Ishikawa (cell line): Measurements from ENCODE around the gene PIGZ.

Experiments used
- CEBPB ChIP-seq: IDR thresholded peaks from 2 replicates; pipeline ENCODE4 v1.6.1; 2012
- EGR1 ChIP-seq: IDR thresholded peaks from 2 replicates; pipeline ENCODE4 v1.6.1; 2012
- EP300 ChIP-seq: IDR thresholded peaks from 2 replicates; pipeline ENCODE4 v1.6.1; 2012; ENCODE audit warnings: borderline replicate concordance
- FOXM1 ChIP-seq: IDR thresholded peaks from 2 replicates; pipeline ENCODE4 v1.6.1; 2012; ENCODE audit warnings: low read depth, borderline replicate concordance
- MAX ChIP-seq: IDR thresholded peaks from 2 replicates; pipeline ENCODE4 v1.6.1; 2012
- RAD21 ChIP-seq: IDR thresholded peaks from 2 replicates; pipeline ENCODE4 v1.6.1; 2012; ENCODE audit warnings: low read depth
- REST ChIP-seq: IDR thresholded peaks from 2 replicates; pipeline ENCODE4 v1.6.1; 2012; ENCODE audit warnings: low read depth, mild to moderate bottlenecking
- TAF1 ChIP-seq: IDR thresholded peaks from 2 replicates; pipeline ENCODE4 v1.6.1; 2012; ENCODE audit warnings: low read depth, mild to moderate bottlenecking
- TEAD4 ChIP-seq: IDR thresholded peaks from 2 replicates; pipeline ENCODE4 v1.6.1; 2012
- YY1 ChIP-seq: IDR thresholded peaks from 2 replicates; pipeline ENCODE4 v1.6.1; 2012; ENCODE audit warnings: low read depth

GRCh38 chr3:196903740-196904139 lies 64.9 kb downstream of the PIGZ start:
- no peak for TF ChIP-seq YY1
- TF ChIP-seq TEAD4, result no peak
- no peak for TF ChIP-seq EP300
- TF ChIP-seq REST, result no peak
- TF ChIP-seq CEBPB, result no peak
- TF ChIP-seq MAX, result no peak
- TF ChIP-seq TAF1, result no peak
- no peak for TF ChIP-seq RAD21
- TF ChIP-seq FOXM1, result no peak
- TF ChIP-seq EGR1, result no peak
